HL-60/S4 treated with phorbol 12-myristate 13-acetate at 8.2 ng/mL for 4 days and 3 days (cell line): ENCODE measurements around the gene GABBR2.

Source experiments
- in situ Hi-C: fragments of 300-500 bp; cut with MboI; formaldehyde crosslinking; loops from 2 replicates; pipeline ENCODE4 v1.15.0; 2022; ENCODE audit warnings: low sequenced_read_pairs

GABBR2 gene

DNA sequence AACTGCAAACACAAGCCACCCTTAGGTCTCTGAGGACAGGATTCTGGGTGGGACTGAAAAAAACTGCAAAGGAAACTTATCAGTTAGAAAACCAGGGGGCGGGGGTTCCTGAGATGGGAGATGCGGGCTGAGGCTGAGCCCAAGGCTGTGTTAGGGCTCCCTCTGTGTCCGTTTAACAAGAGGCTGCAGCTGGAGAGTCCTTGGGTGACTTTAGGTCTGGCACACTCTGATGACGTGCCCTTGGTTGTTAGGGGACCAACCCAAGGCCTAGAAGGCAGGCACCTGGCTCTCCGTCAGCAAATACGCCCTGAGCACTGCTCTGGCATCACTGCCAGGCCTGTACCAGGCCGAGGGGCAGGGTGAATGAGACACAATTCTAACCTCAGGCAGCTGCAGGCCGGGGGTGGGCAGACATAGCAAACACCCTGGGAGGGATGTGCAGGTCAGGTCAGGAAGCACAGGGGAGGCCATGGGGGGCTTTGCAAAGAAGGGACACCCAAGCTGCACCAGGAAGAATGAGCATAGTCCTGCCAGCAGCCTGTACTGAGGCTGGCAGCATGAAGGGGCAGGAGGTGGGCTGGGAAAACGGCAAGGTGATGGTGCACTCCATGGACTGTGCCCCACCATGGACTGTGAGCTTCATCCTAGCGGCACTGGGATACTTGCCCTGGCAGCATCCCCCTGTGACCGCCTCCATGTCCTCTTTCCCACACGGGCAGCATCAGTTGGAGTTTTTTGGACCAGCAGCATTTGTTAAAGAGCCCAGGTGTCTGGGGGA is 137.9 kb downstream of the GABBR2 start:
- in situ Hi-C loops: no loop called here

DNA sequence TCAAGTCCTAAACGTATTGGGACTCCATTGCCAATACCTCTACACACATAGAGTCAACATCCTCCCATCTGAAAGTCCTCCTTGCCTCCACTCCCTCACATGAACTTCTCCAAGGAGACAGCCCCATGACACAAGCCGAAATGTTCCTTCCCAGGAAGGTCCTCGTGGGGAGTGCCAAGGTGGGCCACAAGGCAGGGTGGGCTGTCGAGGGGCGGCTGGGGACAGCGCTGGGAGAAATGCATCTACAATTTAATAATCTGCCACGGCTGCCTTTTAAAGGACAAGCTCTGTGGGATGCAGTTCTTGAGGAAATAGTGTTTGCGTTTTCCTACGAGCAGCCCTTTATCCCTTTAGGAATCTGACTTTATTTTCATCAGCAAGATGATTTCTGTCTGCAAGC is 138.7 kb downstream of the GABBR2 start:
- in situ Hi-C loops: no loop called here

DNA sequence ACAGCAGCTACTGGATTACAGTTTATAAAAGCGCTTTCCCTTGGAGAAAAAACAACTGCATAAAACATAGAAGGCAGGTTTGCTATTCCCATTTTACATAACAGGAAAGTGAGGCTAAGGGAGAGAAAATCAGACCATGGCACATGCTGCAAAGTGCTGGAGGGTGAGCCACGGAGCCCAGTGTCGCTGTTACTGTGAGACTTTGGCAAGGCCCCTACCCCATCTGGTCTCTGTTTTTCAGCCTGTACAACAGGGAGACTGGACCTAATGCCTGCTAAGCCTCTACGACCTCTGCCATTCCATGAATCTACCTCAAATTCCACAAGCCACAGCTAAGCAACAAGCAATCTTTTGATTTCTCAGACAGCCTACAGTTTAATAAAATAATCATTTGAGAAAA is 139.2 kb downstream of the GABBR2 start:
- in situ Hi-C loops: no loop called here

DNA sequence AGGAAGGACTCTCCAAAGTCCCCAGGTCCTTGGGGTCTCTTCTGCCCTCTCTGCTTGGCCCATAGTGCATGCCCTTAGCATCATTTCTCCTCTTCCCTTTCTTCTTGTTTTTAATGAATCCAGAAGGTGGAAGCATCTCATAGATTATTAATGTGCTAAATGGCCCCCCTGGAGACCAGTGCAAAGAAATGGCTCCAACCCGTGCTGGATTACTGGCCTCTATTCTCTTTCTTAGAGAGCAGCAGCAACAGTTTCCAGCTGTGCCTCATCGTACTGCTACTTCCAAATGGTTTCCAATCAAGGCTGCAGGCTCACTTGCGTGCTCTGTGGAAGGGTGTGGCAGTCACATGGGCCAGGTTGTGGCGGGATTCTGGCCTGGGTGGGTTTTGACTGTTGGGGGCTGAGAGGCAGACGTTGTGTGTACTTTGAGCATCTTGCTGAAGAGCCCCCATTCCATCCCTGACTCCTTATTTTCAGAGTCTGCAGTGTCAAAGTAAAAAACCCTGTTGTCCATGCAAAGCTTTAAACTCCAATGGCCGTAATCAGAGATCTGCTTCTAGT is 139.7 kb downstream of the GABBR2 start:
- in situ Hi-C loops: no loop called here

DNA sequence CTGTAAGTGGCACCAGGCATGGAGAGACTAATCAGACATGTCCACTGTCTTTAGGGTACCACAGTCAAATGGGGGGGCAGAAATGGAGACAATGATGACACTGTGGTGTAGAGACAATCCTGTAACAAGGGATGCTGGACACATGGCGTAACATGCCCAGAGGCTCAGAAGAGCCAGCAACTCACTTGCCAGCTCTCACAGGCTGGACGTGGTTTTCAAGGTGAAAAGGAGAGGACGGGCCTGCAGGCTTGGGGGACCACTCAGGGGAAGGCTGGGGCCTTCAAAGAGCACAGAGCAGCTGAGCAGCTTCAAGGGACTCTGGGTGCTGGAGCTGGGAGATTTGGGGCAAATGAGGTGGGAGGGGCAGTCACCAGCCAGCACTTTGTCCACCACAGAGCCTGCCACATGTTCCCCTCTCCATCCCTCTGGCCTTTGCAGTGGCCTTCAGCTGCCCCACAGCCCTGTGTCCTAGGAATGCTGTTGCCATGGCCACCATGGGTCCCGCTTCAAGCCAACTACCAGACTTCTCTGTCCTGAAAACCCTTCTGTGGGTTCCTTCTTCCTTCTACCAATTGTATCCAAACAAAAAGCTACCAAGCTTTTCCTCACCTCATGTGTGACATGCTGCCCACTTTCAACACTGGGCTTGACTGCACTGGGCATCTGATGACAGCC is 140.4 kb downstream of the GABBR2 start:
- in situ Hi-C loops: no loop called here

DNA sequence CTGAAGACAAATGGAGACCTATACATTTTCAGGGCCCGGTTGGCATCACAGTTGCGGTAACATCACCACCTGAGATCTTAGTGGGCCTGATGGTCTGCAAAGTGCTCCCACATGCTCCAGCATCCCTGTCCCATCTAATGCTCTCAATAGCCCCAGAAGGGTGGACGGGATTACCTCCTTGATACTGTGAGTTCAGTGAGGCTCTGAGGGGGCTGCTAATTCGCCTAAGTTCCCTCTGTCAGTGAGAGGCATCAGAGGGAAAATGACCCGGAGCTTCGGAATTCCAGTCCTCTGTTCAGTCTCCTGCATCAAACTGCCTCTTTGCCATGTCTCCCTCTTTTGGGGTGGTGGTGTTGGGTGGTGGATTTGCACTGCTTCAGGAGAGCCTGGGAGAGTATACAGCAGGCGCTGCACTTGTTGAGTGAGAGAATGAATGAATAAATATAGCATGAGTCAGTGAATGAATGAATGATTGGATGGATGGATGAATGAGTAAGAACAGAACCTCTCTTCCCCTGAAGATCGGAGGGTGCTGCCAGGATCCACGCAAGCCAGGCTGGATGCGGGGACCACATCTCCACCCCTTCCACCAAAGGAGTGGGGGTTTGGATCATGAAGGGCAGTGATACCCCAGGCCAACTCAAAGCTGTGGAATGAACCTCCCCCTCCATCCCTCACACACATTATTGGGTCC is 141.0 kb downstream of the GABBR2 start:
- in situ Hi-C loops: no loop called here

DNA sequence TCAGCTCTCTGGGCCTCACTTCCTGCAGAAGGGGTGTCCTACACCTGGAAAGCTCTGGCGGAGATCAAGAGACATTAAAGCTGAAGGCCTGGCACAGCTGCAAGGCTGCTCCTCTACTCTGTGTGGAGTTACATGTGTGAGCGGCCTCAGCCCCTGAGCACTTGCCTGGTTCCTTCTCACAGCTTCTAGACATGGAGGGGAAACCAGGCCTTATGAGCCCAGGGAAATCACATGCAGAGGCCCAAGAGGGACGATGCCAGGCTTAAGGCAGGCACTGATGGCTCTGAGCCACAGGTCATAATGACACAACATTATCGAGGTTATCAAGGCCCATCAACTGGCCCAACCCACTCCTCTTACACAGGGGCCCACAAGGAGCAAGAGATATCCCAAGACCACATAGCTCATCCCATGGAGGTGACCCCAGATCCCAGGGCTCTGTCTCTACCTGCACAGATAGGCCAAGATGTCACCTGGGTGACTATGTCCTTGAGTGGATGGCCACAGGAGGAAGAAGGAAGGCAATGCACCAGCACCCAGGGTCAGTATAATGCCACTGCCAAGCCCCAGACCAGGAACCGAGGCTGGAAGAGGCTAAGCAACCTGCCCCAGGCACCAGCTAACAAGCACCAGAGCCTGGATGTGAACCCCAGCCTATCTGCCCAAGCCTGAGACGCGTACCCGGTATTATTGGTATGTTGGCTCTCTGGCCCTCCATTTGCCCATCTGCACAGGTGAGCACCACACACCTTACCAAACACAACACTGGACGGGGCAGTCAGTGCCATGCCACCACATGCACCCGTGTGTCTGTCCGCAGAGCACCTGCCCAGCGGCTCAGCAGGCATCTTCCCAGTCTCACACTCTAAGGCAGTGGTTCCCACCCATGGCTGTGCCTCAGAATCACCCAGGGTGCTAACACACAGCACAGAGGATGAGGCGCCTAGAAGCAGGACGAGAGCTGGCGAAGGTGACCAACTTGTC is 143.3 kb downstream of the GABBR2 start:
- in situ Hi-C loops: no loop called here

DNA sequence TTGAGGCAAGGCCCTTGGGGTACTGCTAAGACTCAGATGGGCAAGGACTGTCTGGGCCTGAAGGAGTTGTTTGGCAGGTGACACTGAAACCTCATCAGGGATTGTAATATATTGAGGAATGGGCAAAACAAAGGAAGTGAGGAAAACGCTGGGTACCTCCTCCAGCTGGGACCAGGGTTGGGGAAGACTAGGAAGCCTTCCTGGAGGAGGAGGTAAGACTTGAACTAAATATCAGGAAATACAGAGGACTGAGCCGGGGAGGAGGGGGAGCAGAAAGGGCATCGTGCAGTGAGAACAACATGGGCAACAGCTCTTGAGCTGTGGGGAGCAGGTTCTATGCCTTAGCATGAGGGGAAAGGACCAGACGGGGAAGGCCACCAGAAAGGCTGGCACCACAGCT is 144.0 kb downstream of the GABBR2 start:
- in situ Hi-C loops: no loop called here

DNA sequence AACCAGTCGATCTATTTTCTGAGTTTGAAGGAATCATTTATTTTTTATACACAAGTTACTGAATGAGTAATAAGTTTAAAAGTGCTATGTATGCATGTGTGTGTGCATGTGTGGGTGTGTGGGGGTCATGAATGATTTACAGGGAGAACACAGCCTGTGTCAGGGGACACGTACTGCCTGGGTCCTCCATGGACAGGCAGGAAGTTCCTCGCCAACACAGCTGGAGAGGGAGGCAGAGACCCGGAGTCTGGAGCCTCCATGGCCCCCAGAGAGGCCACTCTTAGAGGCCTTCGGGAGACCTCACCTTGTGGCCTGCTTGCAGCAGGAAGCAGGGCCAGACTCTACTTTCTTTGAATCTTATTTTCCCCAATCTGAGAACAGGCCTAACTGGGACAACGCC is 144.7 kb downstream of the GABBR2 start:
- in situ Hi-C loops: no loop called here

DNA sequence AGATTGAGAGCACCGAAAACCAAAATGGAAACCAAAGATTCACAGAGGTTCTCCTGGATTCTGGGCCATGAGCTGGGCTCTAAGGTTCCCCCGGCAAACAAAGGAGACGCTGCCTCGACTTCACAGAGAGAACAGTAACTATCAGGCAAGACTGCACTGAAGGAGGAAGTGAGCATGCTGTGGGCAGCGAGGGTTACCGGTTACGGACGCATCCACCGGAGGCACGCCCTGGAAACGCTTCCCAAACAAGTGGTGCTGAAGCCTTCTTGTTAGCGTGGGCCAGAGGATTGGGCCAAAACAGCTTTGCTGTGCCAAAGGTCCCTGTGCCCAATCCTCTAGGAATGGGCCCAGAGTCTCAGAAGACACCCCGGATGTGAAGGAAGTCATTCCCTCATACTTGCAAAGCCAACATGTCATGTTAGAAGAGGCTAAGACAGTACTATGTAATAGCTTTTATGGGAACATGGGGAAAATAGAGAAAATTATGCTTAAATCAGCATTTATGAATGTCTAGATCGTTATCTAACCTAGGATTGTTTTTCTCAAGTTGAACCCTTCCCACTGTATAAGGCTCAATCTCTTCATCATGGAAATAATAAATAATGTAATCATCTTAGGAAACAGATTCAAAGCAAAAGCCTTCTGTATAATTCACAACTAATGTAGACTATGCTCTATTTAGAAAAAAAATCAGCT is 145.4 kb downstream of the GABBR2 start:
- in situ Hi-C loops: no loop called here

DNA sequence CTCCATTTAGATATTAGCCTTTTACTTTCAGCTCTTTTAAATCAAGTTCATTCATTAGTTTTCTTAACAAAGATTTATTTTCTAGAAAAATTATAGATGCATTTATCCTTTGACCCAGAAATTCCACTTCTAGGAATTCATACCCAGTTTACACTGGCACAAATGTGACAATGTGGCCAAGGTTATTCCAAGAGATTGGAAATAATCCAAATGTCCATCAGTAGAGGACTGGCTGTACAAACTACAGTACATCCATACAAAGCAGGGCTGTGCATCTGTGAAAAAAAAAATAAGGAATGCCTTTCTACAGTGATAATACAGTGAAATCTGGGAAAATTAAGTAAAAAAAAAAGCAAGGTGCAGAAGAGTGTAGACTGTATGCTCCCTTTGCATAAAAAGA is 149.2 kb downstream of the GABBR2 start:
- in situ Hi-C loops: no loop called here

DNA sequence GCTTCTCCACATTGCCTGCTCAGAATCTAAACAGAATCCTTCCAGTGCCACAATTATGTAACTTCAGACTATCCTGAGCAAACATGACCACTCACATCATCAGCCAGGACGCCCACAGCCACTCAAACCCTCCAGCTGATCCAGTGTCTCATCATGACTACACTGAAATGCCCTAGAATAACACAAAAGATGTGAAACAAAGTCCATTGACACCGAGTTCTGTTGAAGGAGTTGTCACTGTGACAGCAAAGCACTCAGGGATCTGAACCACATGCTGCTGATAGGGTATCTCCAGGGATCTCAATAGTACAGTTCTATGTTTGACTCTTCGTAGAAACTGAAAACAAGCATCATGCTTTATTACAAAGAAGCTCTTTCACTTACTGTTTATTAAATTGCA is 150.2 kb downstream of the GABBR2 start:
- in situ Hi-C loops: no loop called here

DNA sequence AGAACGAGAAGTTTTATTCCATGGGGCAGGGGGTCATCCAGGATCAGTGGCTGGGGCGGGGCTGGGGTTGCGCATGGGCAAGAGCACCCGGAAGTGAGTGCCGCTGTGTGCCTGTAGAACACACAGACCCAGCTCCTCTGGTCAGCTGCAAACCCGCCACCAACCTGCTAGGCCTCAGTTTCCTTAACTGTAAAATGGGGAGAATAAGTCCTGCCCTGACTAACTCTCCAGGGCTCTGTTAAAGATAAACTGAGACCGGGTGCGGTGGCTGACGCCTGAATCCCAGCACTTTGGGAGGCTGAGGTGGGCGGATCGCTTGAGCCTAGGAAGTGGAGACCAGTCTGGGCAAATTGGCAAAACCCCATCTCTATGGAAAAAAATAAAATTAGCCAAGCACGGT is 152.2 kb downstream of the GABBR2 start:
- in situ Hi-C loops: no loop called here

DNA sequence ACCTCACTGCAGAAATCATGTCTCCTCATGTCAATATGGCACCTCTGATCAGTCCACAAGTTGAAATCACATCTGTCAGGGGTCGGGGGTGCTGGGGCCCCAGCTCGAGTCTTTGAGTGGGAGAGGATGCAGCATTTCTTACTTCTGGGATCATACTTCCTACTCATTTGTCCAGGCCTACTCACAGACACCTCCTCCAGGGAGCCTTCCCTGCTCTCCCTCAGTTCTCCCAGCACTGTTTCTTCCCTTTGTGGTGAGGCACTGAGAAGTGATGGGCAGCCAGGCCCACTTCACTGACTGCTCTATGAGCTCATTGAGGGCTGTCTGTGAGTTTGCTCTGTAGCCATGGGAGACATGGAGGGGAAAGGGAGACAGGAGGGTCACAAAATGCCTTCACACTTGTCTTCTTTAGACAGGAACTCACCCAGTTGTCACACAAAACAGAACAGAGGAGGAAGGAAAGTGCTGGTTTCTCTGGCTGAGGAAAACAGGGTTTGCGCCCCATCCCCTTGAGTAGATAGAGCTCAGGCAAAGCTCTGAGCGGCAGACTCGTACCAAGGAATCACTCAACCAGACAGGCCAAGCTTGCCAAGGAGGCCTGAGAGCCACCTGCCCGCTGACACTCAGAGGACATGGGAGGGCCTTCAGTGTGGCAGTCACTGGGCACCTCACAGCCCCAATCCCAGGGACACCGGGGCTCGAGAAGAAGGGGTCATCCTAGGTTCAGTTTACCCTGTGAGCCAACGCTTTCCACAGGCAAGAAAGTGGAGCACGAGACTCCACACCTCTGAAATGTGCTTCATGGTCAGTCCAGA is 152.9 kb downstream of the GABBR2 start:
- in situ Hi-C loops: no loop called here

DNA sequence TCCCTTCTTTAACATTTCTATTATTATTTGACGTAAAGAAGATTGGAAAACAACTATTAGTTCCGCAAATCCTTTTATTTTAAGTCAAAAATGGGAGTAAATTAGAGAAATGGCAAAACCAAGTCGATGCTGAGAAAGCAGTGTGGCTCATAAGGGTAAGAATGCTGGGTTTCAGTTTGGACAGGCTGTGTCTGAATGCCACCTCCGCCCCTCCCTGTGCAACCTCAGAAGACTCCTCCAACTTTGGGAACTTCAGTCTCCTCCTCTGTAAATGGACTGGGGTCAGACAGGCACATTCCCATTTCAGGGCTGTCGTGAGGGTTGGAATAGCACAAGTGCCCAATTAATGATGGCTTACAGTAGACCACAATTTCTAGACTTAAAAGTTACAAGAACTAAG is 154.0 kb downstream of the GABBR2 start:
- in situ Hi-C loops: no loop called here

DNA sequence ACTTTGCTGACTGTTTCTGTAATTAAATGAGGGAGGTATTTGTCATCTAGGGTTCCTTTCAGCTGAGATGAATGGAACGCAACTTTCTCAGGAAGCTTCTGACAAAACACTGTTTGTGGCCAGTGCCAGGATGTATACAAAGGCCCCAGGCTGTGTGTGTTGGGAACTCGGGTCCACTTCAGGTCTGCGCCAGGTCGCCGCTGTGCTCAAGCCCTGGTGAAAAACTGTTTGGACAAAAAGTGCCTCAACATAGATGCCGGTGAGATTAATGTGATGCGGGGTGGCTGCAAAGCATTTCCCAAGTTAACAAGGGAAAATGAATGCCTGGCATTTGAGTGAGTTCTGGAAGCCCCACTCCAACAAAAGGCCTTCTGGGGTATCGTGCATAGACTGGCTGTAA is 156.4 kb downstream of the GABBR2 start:
- in situ Hi-C loops: no loop called here

DNA sequence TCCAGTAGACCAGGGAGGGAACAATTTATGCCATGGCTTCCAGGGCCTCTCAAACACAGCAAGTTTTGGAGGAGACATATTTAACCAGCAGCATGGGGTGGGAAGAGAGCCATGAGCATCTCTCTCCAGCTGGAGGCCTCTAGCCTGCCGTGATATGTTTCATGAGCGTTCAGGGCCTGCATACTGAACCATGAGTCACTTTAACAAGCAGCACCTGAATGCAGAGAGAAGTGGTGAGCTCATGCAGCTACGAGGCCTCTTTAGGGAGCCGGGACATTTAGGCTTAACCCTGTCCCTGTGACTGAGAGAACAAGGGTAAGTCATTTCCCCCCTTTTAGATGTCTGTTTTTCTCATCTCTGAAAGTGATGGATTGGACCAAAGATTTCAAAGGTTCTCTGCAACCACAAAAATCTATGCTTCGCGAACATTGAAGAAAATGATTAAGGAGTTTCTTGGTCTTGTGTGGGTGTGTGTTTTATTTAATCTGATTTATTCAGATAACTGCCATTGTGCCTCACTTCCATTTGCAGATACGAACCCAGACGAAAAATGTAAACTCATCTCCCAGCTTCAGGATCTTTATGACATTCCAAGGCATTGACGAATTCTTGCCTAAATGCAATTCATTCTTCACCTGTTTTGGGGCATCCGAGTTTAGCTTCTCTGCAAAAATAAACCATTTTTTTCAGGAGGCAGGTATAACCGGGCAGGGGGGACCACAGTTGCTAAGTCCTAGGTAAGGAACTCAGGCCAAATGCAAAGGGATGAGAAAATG is 157.0 kb downstream of the GABBR2 start:
- in situ Hi-C loops: no loop called here

DNA sequence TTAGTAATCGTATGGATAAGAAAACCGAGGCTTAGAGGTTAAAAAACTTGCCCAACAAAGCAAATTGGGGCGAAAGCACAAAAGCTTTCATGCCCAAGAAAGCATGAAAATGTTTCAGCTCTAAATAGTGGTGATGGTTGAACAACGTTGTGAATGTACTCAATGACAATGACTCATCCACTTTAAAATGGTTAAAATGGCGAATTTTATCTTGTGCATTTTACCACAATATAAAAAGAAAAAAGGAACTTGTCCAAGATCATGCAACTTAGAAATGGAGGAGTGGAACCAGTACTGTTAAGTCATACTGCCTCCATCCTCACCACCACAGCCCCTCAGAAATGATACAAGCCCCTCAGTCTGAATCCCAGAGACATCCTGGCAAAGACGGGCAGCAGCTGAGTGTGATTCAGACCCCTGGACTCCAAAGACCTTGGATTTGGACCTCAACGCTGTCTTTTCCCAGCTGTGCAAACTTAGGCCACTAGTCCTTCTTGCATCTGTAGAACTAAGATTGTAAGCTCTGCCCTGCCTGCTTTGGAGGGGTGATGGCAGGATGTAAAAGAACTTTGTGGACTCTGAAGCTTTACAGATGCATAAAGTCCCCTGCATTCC is 158.4 kb downstream of the GABBR2 start:
- in situ Hi-C loops: no loop called here
